HG03066 (cell line): ENCODE results near the gene PCBP3.

Source experiments
- ATAC-seq: cut with Tn5 transposase; IDR thresholded peaks from one replicate; pipeline ENCODE4 v1.9.1; 2021; ENCODE audit warnings: low read depth; ENCODE audit not compliant: unreplicated experiment

Gene PCBP3

GRCh38 chr21:45916011-45916840 is 272.7 kb downstream of the PCBP3 start:
- ATAC-seq = no peak

DNA sequence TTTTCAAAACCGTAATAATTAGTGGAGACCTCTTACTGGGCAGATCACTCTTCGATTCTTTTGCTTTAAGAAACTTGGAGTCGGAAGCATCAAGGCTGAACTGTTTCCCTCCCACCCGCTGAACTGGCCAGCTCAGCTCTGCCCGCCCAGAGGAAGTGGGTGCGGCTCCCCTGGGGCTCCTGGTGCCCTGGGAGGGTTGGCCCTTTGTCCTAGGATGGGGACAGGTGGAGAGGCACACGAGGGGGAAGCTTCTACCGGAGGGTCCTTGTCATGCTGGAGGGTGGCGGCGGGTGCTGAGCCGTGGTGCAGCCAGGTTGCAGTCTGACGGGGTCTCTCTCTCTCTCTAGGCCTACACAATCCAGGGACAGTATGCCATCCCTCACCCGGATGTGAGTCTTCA is 273.7 kb downstream of the PCBP3 start:
- ATAC-seq = no peak

- ATAC-seq = no peak
These were observed 274.5 kb downstream of the PCBP3 start for GRCh38 chr21:45918011-45918410.

DNA sequence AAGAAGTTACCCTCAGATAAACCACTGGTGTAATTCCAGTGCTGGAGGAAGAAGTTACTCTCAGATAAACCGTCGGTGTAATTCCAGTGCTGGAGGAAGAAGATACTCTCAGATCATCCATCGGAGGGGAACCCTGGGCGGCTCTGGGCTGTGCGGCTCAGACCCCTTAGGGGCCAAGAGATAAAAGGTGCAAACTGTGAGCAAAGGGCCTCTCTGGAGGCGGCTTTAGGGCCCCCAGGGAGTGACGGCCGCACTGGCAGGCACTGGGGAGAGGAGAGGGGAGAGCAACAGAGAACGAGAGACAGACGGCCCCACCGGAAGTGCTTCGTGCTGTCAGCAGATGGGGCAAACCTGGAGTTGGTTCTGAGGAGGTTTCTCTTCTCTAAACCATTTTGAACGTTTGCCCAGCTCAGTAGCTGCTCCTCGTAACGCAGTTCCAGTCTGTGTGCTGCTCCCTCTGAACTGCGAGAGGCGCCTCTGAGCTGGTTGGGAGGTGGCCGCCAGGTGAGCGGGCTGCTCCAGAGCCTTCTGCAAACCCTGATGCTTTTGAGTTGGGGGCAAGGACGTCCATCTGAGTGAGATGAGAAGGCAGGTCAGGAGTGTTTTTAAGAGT is 275.4 kb downstream of the PCBP3 start:
- ATAC-seq = no peak

GRCh38 chr21:45919593-45919992 is 276.1 kb downstream of the PCBP3 start:
- no peak for ATAC-seq

DNA sequence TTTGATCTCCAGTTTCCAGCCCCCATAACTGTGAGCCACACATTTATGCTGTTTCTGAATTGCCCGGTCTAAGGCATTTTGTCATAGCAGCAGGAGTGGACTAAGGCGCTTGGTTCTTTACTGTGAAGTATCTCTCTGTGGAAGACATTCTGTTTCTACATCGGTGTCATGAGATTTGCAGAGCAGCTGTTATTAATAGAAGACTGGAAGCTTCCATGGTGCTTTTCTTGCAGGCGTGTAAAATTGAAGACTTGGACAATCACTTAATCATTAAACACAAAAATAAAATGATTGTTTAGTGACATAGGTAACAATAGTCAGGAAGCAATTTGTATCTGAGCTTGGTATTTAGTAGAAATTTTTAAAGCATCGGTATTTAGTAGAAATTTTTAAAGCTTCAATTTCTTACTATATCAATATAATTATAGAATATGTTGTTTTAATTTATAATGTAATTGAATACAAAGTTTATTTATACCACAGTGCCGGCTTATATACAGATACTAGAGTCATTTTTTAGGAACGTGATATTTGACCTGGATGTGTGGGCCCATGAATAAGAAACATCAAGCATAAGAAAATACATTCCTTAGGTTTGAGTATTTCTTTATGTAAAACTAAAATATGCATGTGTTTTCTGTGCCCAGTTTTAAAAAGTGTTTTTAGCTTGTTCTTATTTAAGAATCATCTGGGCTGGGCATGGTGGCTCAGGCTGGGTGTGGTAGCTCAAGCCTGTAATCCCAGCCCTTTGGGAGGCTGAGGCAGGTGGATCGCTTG is 277.5 kb downstream of the PCBP3 start:
- ATAC-seq = no peak

DNA sequence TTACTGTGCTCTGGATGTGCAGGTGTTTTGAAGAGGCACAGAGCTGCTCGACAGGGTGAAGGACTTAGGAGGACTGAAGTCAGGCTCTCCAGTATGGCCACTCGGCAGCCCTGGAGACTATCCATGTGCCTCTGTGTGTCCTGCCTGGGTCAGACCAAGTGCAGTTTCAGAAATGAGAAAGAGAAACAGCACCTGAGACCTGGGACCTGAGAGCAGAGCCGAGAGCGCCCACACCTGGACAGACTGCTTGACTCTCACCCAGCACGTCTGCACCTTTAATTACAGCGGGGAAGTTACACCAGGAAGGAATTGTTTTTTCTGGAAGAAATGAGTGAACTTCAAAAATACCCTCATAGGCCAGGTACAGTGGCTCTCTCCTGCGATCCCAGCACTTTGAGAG is 278.4 kb downstream of the PCBP3 start:
- no peak for ATAC-seq

- ATAC-seq = no peak
These were observed 279.1 kb downstream of the PCBP3 start for GRCh38 chr21:45922648-45923047.

DNA sequence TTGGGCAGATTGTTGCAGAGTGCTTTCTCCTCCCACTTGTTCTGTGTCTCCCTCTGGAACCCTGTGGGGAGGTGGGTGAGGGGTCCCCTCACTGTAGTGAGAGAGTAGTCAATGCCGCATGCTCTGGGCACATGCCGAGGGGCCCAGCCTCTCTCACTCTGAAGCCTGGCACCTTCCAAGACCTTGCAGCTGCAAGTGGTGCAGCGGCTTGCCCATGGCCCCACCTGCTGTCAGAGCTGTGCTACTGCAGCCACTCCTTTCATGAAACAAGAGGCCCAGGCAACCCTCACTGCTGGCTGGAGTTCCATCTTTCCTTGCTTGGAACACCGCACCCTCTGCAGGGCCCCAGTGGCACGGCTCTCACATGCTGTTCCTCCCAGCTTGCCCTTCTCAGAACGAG is 279.6 kb downstream of the PCBP3 start:
- ATAC-seq = no peak

DNA sequence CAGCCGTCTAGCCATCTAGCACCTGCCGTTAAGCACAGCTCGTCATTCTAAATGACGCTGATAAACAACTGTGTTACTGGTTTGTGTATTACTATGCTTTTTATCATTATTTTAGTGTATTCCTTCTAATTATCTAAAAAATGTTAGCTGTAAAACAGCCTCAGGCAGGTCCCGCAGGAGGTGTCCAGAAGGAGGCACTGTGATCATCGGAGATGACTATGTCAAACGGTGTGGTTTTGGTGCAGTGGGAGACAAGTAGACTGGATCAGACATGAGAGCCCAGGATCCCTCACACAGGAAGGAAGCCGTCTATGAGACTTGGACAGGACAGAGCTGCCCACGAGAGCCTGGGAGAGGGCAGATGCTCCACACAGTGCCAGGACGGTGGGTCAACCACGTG is 282.8 kb downstream of the PCBP3 start:
- ATAC-seq = no peak

DNA sequence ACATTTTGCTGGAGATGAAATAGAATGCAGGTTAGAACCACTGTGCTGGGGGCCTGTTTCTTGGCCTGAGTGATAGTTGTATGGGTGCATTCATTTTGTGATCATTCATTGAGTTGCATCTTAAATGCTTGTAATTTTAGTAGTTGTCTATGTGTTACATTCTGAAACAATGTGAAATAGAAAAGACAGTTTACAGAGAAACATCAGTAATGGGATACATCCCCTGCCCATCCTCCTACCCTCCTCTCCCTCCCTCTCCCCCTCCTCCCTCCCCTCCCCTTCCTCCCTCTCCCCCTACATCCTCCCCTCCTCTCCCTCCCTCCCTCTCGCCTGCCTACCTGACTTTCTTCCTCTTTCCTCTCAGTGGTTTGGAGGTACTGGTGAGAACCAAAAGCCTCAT is 283.5 kb downstream of the PCBP3 start:
- no peak for ATAC-seq

DNA sequence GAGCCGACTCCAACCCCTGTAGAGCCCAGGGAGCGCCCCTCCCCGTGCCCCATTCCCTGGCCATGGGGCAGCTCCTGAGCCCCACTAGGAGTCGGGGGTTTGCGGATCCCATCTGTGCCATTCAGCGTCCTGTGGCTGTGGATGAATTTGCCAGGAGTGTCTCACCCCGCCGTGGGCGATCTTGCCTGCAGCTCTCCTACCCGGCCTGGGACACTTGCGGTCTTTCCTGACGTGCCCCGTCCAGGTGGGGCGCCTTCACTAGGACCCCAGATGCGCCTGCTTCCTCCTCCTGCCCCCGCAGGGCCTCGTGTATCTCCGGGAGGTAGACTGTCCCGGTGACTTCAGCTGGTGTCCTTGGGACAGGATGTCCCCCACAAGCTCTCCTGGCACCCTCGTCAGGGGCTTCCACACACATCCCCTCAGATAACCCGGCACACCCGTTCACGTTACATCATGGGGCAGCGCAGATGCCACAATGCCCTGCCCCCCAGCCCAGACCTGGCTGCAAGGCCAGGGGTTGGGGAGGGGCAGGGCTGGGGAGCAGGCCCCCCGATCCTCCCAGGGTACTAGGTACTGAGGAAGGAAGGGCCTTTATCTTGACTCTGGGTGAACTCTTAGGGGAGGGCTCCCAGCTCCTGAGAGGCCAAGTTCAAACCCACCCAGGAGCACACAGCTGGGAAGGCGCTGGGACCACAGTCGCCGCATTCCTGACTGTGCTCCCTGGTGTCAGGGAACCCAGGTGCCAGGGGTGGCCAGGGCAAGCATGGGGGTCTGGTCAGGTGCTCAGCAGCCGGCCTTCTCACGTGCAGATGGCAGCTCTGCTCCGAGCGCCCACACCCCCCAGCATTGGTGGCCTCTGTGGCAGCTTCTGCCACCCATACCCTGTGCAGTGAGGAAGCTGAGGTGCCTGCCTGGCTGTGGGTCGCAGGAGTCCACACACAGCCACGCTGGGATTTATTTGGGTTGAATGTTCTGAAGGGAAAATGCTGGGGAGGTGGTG is 284.6 kb downstream of the PCBP3 start:
- ATAC-seq = no peak

GRCh38 chr21:45929449-45929848 is 285.9 kb downstream of the PCBP3 start:
- no peak for ATAC-seq

DNA sequence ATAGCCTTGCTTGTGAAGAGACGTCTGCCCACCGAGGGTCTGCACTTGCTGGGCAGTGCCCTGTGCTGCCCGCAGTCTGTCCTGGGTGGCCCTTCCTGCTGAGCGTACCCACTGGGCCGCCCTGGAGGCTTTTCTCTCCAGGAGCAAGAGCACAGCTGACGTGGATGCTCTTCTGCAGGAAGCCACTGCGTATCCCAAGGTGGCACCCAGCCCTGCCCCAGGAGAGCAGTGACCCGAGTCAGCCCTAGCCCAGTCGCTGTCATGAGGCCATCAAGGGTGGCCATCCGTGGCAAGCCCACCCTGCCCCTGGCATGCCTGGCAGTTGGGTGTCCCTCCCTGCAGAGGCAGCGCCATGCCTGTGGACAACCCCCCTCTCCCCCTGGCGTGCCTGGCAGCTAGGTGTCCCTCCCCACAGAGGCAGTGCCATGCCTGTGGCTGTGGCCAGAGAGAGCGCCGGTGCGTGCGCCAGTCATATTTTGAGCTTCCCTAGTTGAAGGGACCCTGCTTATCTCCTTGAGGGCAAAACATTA is 286.8 kb downstream of the PCBP3 start:
- no peak for ATAC-seq

- ATAC-seq = no peak
These were observed 287.3 kb downstream of the PCBP3 start for GRCh38 chr21:45930792-45931191.

DNA sequence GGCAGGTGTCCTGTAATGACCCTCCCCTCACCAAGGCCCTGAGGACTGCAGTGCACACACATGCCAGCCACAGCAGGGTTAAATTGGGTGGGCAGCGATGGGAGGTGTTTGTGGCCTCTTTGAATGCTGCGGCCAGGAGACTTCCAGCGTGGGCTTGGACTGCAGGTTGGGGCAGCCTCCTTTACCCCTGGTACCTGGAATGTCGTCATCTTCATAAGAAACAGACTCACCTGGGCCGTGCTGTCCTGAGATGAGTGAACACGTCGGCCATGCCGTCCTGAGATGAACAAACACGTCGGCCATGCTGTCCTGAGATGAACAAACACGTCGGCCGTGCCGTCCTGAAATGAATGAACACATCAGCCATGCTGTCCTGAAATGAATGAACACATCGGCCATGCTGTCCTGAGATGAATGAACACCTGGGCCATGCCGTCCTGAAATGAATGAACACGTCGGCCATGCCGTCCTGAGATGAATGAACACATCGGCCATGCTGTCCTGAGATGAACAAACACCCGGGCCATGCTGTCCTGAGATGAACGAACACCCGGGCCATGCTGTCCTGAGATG is 288.0 kb downstream of the PCBP3 start:
- no peak for ATAC-seq

GRCh38 chr21:45932922-45933502 is 289.5 kb downstream of the PCBP3 start:
- no peak for ATAC-seq

- ATAC-seq = no peak
These were observed 290.6 kb downstream of the PCBP3 start for GRCh38 chr21:45934085-45934484.

GRCh38 chr21:45934554-45934953 is 291.0 kb downstream of the PCBP3 start:
- ATAC-seq = no peak
